ENCODE measurements around the gene GPR160. TPM values are rescaled to one million over a fixed set of nuclear protein-coding genes. Genes with fewer than 3 reads are reported as not detected.

GPR160 gene
- total and polyA plus RNA-seq, 9 of the 15 experiments (the other 6 are each of a cell fraction or from before 2014, with no cell fraction given) = 1.3 to 10.5 (median 8.3) TPM

DNA sequence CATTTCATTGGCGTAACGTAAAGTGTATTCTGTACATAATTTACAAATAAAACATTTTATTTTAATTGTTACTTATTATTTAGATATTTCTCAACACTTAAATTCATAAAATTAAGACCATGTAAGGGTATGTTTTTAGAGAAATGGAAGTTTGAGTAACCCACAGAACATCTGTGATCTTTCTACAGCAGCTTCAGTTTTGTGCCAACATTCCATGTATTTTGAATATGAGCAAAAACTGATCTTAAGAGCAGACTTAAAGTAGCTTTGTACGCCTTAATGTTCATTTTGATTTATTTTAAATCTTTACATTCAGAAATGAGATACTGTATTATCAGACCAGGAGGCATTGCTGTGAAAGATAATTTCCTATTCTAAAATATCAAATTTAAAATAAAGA, 44.0 kb upstream of the GPR160 start:
- Histone ChIP-seq H3K79me2 (ENCODE audit: control insufficient read depth, insufficient read depth, low read length) (no peaks in the 10 kb centered on the region), H3K27ac (ENCODE audit: extremely low read depth, low read depth, low read length) (no peak overlapping the region), H3K36me3 (ENCODE audit: control insufficient read depth, insufficient read depth, low read length) (peaks cover 70% of the 10 kb centered on the region), H3K9me3 (replicated peaks; ENCODE audit: control insufficient read depth, insufficient read depth, low read depth, low read length) (no peaks in the 10 kb centered on the region), H4K20me1 (replicated peaks; ENCODE audit: control insufficient read depth, insufficient read depth, low read length) (no peaks in the 10 kb centered on the region), H3K4me1 (replicated peaks in 1 of 2; ENCODE audit: control insufficient read depth in 2 of 2, insufficient read depth in 2 of 2, low read length in 2 of 2) (no peaks in the 10 kb centered on the region), H3K4me3 (no peak overlapping the region), H2AFZ (ENCODE audit: low read depth, low read length) (no peak overlapping the region), H3K27me3 (ENCODE audit: control insufficient read depth in 2 of 2, insufficient read depth in 2 of 2, low read length in 2 of 2) (no peaks in the 10 kb centered on the region), H3K4me2 (ENCODE audit: insufficient read depth, low read length) (no peak overlapping the region), H3K9ac (ENCODE audit: insufficient read depth in 1 of 2, low read depth in 2 of 2, low read length in 2 of 2) (no peak overlapping the region), H3K9me1 (ENCODE audit: control insufficient read depth, insufficient read depth, low read length) (no peaks in the 10 kb centered on the region)
- FAIRE-seq (no peak), ATAC-seq (no peak), DNase-seq (ENCODE audit: extremely low read depth in 1 of 4, low spot score in 3 of 4) (no peak)
- ChIA-PET CTCF (ENCODE audit: low intra/inter-chr PET ratio) (no interaction called here), POLR2A (no interaction called here)
- in situ Hi-C loops (cut with MboI) (no loop called here), intact Hi-C loops (cut with micrococcal nuclease) (no loop called here)
- no TSS peak for BruUV-seq (replicated peaks)
- 93% methylated on average over 3 of the region's 3 CpGs for WGBS (ENCODE audit: insufficient coverage, low coverage, missing lambda C conversion rate)
- TF ChIP-seq BDP1 (IDR thresholded peaks at IDR 0.05; ENCODE audit: insufficient read depth, insufficient read length) (no peak), ARNT (IDR thresholded peaks at IDR 0.05) (no peak), TAF9B (IDR thresholded peaks at IDR 0.05; ENCODE audit: partially characterized antibody) (no peak), MAZ (CRISPR knock-in tag; conservative IDR thresholded peaks at IDR 0.05 in 1 of 2, IDR thresholded peaks at IDR 0.05 in 1 of 2) (no peak), ZFP30 (CRISPR knock-in tag; IDR thresholded peaks at IDR 0.05; ENCODE audit: borderline replicate concordance) (no peak), POLR2AphosphoS2 (IDR thresholded peaks at IDR 0.05; ENCODE audit: low read length) (no peak), NEUROD1 (IDR thresholded peaks at IDR 0.05; ENCODE audit: borderline replicate concordance, low read depth, low read length, partially characterized antibody) (no peak), ZNF561 (CRISPR knock-in tag; conservative IDR thresholded peaks at IDR 0.05) (no peak), MYNN (IDR thresholded peaks at IDR 0.05) (no peak), MYNN (CRISPR knock-in tag; IDR thresholded peaks at IDR 0.05) (no peak), SIN3B (IDR thresholded peaks at IDR 0.05; ENCODE audit: low read depth) (no peak)
- TF ChIP-seq, protein P1, sequence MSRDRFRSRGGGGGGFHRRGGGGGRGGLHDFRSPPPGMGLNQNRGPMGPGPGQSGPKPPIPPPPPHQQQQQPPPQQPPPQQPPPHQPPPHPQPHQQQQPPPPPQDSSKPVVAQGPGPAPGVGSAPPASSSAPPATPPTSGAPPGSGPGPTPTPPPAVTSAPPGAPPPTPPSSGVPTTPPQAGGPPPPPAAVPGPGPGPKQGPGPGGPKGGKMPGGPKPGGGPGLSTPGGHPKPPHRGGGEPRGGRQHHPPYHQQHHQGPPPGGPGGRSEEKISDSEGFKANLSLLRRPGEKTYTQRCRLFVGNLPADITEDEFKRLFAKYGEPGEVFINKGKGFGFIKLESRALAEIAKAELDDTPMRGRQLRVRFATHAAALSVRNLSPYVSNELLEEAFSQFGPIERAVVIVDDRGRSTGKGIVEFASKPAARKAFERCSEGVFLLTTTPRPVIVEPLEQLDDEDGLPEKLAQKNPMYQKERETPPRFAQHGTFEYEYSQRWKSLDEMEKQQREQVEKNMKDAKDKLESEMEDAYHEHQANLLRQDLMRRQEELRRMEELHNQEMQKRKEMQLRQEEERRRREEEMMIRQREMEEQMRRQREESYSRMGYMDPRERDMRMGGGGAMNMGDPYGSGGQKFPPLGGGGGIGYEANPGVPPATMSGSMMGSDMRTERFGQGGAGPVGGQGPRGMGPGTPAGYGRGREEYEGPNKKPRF (IDR thresholded peaks at IDR 0.05; ENCODE audit: low read depth, low read length) = no peak
- TF ChIP-seq, protein P2, sequence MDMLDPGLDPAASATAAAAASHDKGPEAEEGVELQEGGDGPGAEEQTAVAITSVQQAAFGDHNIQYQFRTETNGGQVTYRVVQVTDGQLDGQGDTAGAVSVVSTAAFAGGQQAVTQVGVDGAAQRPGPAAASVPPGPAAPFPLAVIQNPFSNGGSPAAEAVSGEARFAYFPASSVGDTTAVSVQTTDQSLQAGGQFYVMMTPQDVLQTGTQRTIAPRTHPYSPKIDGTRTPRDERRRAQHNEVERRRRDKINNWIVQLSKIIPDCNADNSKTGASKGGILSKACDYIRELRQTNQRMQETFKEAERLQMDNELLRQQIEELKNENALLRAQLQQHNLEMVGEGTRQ (CRISPR knock-in tag; IDR thresholded peaks at IDR 0.05) = no peak
- TF ChIP-seq, protein P3, sequence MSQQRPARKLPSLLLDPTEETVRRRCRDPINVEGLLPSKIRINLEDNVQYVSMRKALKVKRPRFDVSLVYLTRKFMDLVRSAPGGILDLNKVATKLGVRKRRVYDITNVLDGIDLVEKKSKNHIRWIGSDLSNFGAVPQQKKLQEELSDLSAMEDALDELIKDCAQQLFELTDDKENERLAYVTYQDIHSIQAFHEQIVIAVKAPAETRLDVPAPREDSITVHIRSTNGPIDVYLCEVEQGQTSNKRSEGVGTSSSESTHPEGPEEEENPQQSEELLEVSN (IDR thresholded peaks at IDR 0.05; ENCODE audit: borderline replicate concordance in 1 of 2, extremely low read depth in 1 of 2, insufficient read depth in 1 of 2, insufficient read length in 1 of 2, low read depth in 1 of 2, low read length in 1 of 2, poor library complexity in 1 of 2, severe bottlenecking in 1 of 2) = no peak

Measured in K562 (cell line).